Measurements from ENCODE around the gene TMEM80.

GRCh38 chr11:701741-702461, 6.3 kb downstream of the TMEM80 start:
- TF ChIP-seq CTCF (conservative IDR thresholded peaks at IDR 0.05; ENCODE audit: low read length): no peak
- no peak for TF ChIP-seq EZH2phosphoT487 (IDR thresholded peaks at IDR 0.05; ENCODE audit: borderline replicate concordance)
